GM12801 (cell line): Measurements from ENCODE around the gene EPS8L2.

Experiments
- CTCF ChIP-seq: IDR thresholded peaks from one replicate; pipeline ENCODE4 v1.5.1; 2011; ENCODE audit warnings: control low read depth; ENCODE audit not compliant: insufficient read length; ENCODE audit errors: extremely low read depth

The EPS8L2 gene

GRCh38 chr11:705646-706438 lies at the start of gene EPS8L2:
TSS of gene EPS8L2 (plus strand) at chr11:706231. CDS start at chr11:709408, 3,177 bp downstream.
- no peak for TF ChIP-seq CTCF

DNA sequence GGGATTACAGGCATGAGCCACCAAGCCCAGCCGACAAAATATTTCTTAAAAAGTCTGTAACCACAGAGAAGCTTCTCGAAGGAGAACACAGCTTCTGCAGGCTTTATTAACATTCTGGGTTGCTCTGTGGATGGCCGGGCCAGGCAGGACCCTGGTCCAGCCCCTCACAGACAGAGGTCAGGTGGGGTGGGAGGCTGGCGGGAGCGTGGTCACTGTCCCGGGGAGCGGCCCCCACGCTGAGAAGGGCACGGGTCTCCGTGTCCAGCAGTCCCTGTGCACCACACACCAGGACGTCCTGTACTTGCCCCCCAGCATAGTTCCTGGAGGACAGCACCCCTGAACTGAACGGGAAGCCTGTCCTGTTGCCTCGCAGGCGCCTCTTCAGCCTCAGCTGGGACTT lies 49.6 kb upstream of the EPS8L2 start:
- no peak for TF ChIP-seq CTCF

DNA sequence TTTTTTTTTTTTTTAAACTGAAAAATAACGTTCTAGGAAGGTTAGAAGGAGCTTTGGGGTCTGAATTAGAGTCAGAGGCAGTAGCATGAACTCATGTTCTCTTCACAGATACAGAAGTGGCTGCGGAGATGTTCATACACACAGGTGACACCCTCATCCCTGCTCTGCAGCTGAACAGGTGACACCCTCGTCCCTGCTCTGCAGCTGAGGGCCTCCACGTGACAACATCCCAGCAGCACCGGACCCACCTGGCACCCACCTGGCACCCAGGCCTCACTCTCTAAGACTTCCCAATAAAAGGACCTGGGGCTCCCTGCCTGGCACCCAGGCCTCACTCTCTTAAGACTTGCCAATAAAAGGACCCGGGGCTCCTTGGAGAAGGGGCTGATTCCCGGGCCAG lies 49.2 kb upstream of the EPS8L2 start:
- no peak for TF ChIP-seq CTCF

DNA sequence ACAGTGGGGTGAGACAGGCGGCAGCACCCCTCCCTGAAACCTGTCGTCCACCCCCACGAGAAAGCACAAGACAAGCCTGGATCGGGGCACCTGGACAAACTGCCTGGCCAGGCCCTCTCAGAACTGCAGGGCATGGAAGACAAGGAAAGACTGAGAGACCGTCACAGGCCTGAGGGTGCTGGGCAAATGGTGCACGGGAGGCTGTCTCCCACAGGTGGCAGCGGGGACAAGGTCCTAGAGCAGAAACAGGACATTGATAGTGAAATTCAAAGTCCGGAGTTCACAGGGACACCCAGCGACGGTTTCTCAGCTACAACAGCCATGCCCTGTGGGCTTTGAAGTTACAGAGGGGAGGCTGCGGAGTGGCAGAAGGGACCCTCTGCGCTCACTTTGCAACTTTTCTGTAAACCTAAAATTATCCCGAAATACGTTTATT lies 48.3 kb upstream of the EPS8L2 start:
- no peak for TF ChIP-seq CTCF

DNA sequence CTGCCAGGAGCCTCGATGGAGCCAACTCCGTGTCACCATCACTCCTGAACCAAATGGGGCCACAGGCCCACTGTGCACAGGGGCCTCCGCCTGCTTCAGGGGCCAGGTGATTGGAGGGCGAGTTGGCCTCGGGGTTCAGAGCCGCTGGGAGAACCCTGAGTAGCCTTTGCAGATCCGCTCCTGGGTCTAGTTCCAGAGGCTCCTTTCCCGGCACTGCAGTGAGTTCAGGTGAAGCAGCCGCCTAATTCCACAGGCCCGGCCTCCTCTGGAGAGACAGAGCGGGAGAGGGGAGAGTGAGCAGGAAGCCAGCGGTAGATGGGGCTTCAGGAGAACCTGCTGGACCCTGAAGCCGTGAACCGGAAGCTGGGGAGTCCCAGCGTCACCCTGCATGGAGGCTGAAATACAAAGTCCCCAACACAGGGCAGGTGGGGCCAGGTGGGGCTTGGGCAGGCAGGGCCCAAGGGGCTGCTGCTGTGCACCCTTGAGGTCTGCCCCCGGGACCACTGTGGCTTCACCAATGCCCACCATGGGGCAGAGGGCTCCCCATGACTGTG lies 46.4 kb upstream of the EPS8L2 start:
- TF ChIP-seq CTCF: no peak

GRCh38 chr11:660281-660680 lies 45.8 kb upstream of the EPS8L2 start:
- no peak for TF ChIP-seq CTCF

DNA sequence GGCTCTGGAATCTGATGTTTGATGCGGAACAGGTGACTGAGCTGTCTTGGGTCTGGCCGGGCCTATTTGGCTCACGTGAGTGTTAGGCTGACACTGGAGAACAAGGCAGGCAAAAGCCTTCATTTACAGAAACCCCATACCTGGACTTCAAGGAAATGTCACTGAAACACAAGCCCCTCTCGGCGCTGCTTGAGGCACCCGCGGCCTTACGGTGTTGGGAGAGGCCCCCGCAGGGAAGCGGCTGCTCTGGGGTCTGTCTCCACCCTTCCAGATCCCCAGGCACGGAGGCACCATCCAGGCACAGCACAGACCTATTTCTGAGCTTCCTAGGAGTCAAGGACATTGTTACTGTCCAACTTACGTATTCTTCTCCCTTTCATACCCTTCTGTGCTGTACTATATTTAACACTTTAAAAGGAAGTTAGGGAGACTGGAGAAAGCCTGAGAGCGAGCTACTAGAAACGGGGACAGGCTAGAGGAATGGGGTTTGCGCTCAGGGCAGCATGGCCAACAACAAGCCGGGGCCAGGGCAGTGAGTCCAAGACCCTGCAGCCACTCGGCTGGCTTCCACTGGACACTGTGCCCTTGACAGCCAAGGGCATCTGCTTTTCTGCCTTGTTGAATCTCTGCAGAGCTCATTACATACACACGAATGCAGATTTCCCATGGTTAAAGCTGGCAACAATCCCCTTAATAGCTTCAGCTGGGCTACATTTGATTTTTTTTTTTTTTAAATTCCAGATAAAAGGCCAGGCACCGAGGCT lies 45.2 kb upstream of the EPS8L2 start:
- TF ChIP-seq CTCF: no peak
